HCEC 1CT (cell line): ENCODE data around the gene DENND5B.
"Not testable (repeated sequence)": the region's sequence is repeated elsewhere in the genome, so short reads cannot be mapped to it uniquely, and the experiment has no call there.

Experiments used
- DNase-seq: peaks from one replicate; pipeline ENCODE4 v3.0.0-alpha.2; 2017

Gene DENND5B

GRCh38 chr12:31589904-31590641 lies 863 bp downstream of the DENND5B start:
- peak; percentile 55 for DNase-seq

- DNase-seq: no peak
Observed at GRCh38 chr12:31589598-31589903, 1.4 kb downstream of the DENND5B start.

GRCh38 chr12:31588976-31589375 lies 2.0 kb downstream of the DENND5B start:
- DNase-seq: peak; percentile 18

GRCh38 chr12:31586728-31587127 lies 4.2 kb downstream of the DENND5B start:
- no peak for DNase-seq

- no peak for DNase-seq
Observed at GRCh38 chr12:31585895-31586294, 5.0 kb downstream of the DENND5B start.

GRCh38 chr12:31585271-31585670 lies 5.7 kb downstream of the DENND5B start:
- DNase-seq: peak; percentile 43

GRCh38 chr12:31584782-31585181 lies 6.2 kb downstream of the DENND5B start:
- no peak for DNase-seq

GRCh38 chr12:31583878-31584277 lies 7.1 kb downstream of the DENND5B start:
- DNase-seq: no peak

- peak; percentile 63 for DNase-seq
Observed at GRCh38 chr12:31582155-31582554, 8.8 kb downstream of the DENND5B start.

- DNase-seq: peak; percentile 14
Observed at GRCh38 chr12:31578632-31579031, 12.3 kb downstream of the DENND5B start.

- DNase-seq: peak; percentile 13
Observed at GRCh38 chr12:31574803-31575575, 15.9 kb downstream of the DENND5B start.

GRCh38 chr12:31574367-31574766 lies 16.6 kb downstream of the DENND5B start:
- DNase-seq: not testable (repeated sequence)

GRCh38 chr12:31572900-31573600 lies 17.9 kb downstream of the DENND5B start:
- DNase-seq: no peak

- no peak for DNase-seq
Observed at GRCh38 chr12:31570880-31571279, 20.1 kb downstream of the DENND5B start.

GRCh38 chr12:31569517-31569916 lies 21.4 kb downstream of the DENND5B start:
- DNase-seq: peak; percentile 12

GRCh38 chr12:31568498-31568897 lies 22.4 kb downstream of the DENND5B start:
- DNase-seq: no peak

- DNase-seq: no peak
Observed at GRCh38 chr12:31567029-31567428, 23.9 kb downstream of the DENND5B start.

- DNase-seq: no peak
Observed at GRCh38 chr12:31566547-31566946, 24.4 kb downstream of the DENND5B start.

GRCh38 chr12:31562594-31563328 lies 28.2 kb downstream of the DENND5B start:
- no peak for DNase-seq

- DNase-seq: no peak
Observed at GRCh38 chr12:31560516-31560915, 30.4 kb downstream of the DENND5B start.

- peak; percentile 80 for DNase-seq
Observed at GRCh38 chr12:31558521-31558920, 32.4 kb downstream of the DENND5B start.

- no peak for DNase-seq
Observed at GRCh38 chr12:31557707-31558106, 33.2 kb downstream of the DENND5B start.

- not testable (repeated sequence) for DNase-seq
Observed at GRCh38 chr12:31555466-31555865, 35.5 kb downstream of the DENND5B start.
